ENCODE data around the gene ATP4B.
"Not testable (repeated sequence)": the region's sequence is repeated elsewhere in the genome, so short reads cannot be mapped to it uniquely, and the experiment has no call there.

ATP4B gene

GRCh38 chr13:113623491-113624234, 34.3 kb downstream of the ATP4B start:
- Histone ChIP-seq H3F3A (ENCODE audit: insufficient read depth, low read length) (no peaks in the 10 kb centered on the region), H4K20me1 (ENCODE audit: insufficient read depth, low read length) (peaks cover 2% of the 10 kb centered on the region; the same call in 1 of the 2 replicates), H3K9me3 (replicated peaks; ENCODE audit: insufficient read depth, low read length) (no peaks in the 10 kb centered on the region), H2AFZ (ENCODE audit: low read length) (no peak overlapping the region), H3K4me3 (ENCODE audit: low read length) (no peak overlapping the region), H3K4me2 (ENCODE audit: low read depth, low read length) (no peak overlapping the region), H3K79me2 (ENCODE audit: low read length) (peaks cover 85% of the 10 kb centered on the region), H3K4me1 (ENCODE audit: low read length) (no peaks in the 10 kb centered on the region), H3K27ac (ENCODE audit: low read length) (no peak overlapping the region), H3K9ac (ENCODE audit: low read length) (no peak overlapping the region), H3K36me3 (replicated peaks; ENCODE audit: insufficient read depth, low read length) (peaks cover 21% of the 10 kb centered on the region), H3K27me3 (replicated peaks; ENCODE audit: insufficient read depth, low read length) (no peaks in the 10 kb centered on the region), H3K9me2 (replicated peaks; ENCODE audit: insufficient read depth, low read length) (no peaks in the 10 kb centered on the region)
- TF ChIP-seq EZH2 (optimal IDR thresholded peaks at IDR 0.05; ENCODE audit: low read depth, low read length) (no peak), CTCF (IDR thresholded peaks at IDR 0.05; ENCODE audit: low read length) (no peak), EZH2phosphoT487 (IDR thresholded peaks at IDR 0.05; ENCODE audit: low read length) (no peak)
- no peak for DNase-seq

GRCh38 chr13:113622791-113623490, 35.1 kb downstream of the ATP4B start:
- H3K79me2 ChIP-seq (ENCODE audit: low read length), result peaks cover 85% of the 10 kb centered on the region
- DNase-seq, result no peak
- no peaks in the 10 kb centered on the region for H3F3A ChIP-seq (ENCODE audit: insufficient read depth, low read length)
- TF ChIP-seq EZH2 (optimal IDR thresholded peaks at IDR 0.05; ENCODE audit: low read depth, low read length) (no peak), EZH2phosphoT487 (IDR thresholded peaks at IDR 0.05; ENCODE audit: low read length) (no peak), CTCF (IDR thresholded peaks at IDR 0.05; ENCODE audit: low read length) (no peak)
- H3K4me1 ChIP-seq (ENCODE audit: low read length), result no peaks in the 10 kb centered on the region
- no peak overlapping the region for H3K9ac ChIP-seq (ENCODE audit: low read length)
- H3K27me3 ChIP-seq (replicated peaks; ENCODE audit: insufficient read depth, low read length), result no peaks in the 10 kb centered on the region
- no peak overlapping the region for H2AFZ ChIP-seq (ENCODE audit: low read length)
- H3K9me3 ChIP-seq (replicated peaks; ENCODE audit: insufficient read depth, low read length), result no peaks in the 10 kb centered on the region
- H4K20me1 ChIP-seq (ENCODE audit: insufficient read depth, low read length), result no peaks in the 10 kb centered on the region; the same call in 1 of the 2 replicates
- H3K9me2 ChIP-seq (replicated peaks; ENCODE audit: insufficient read depth, low read length), result no peaks in the 10 kb centered on the region
- H3K27ac ChIP-seq (ENCODE audit: low read length), result no peak overlapping the region
- no peak overlapping the region for H3K4me2 ChIP-seq (ENCODE audit: low read depth, low read length)
- peaks cover 21% of the 10 kb centered on the region for H3K36me3 ChIP-seq (replicated peaks; ENCODE audit: insufficient read depth, low read length)
- no peak overlapping the region for H3K4me3 ChIP-seq (ENCODE audit: low read length)

GRCh38 chr13:113621986-113622550, 35.9 kb downstream of the ATP4B start:
- H3K4me2 ChIP-seq (ENCODE audit: low read depth, low read length); H4K20me1 ChIP-seq (ENCODE audit: insufficient read depth, low read length); H2AFZ ChIP-seq (ENCODE audit: low read length); H3K9me2 ChIP-seq (replicated peaks; ENCODE audit: insufficient read depth, low read length); H3K4me3 ChIP-seq (ENCODE audit: low read length); H3F3A ChIP-seq (ENCODE audit: insufficient read depth, low read length); H3K9me3 ChIP-seq (replicated peaks; ENCODE audit: insufficient read depth, low read length); H3K27me3 ChIP-seq (replicated peaks; ENCODE audit: insufficient read depth, low read length); DNase-seq; H3K9ac ChIP-seq (ENCODE audit: low read length); H3K4me1 ChIP-seq (ENCODE audit: low read length); H3K27ac ChIP-seq (ENCODE audit: low read length): not testable (repeated sequence)
- peaks cover 85% of the 10 kb centered on the region for H3K79me2 ChIP-seq (ENCODE audit: low read length)
- H3K36me3 ChIP-seq (replicated peaks; ENCODE audit: insufficient read depth, low read length), result peaks cover 21% of the 10 kb centered on the region

GRCh38 chr13:113621498-113621897, 36.5 kb downstream of the ATP4B start:
- not testable (repeated sequence) for H2AFZ ChIP-seq (ENCODE audit: low read length); H3F3A ChIP-seq (ENCODE audit: insufficient read depth, low read length); H3K9me3 ChIP-seq (replicated peaks; ENCODE audit: insufficient read depth, low read length); H3K27ac ChIP-seq (ENCODE audit: low read length); H3K27me3 ChIP-seq (replicated peaks; ENCODE audit: insufficient read depth, low read length); H3K9ac ChIP-seq (ENCODE audit: low read length); H3K9me2 ChIP-seq (replicated peaks; ENCODE audit: insufficient read depth, low read length); H3K4me2 ChIP-seq (ENCODE audit: low read depth, low read length); H4K20me1 ChIP-seq (ENCODE audit: insufficient read depth, low read length); H3K4me3 ChIP-seq (ENCODE audit: low read length); DNase-seq; H3K4me1 ChIP-seq (ENCODE audit: low read length)
- H3K36me3 ChIP-seq (replicated peaks; ENCODE audit: insufficient read depth, low read length), result peaks cover 16% of the 10 kb centered on the region
- peaks cover 85% of the 10 kb centered on the region for H3K79me2 ChIP-seq (ENCODE audit: low read length)

Data from MM.1S (cell line).